KOPT-K1 (cell line): Measurements from ENCODE around the gene PI4KA.
"Not testable (repeated sequence)": the region's sequence is repeated elsewhere in the genome, so short reads cannot be mapped to it uniquely, and the experiment has no call there.

Experiments used
- H3K27ac ChIP-seq: fragments of 200-600 bp; sonication (generic); 2 replicates; pipeline ENCODE4 v1.5.1; 2016; ENCODE audit warnings: antibody characterized with exemption, mild to moderate bottlenecking, low read depth, low read length; ENCODE audit not compliant: poor library complexity, severe bottlenecking
- H3K36me3 ChIP-seq: fragments of 200-600 bp; sonication (generic); 2 replicates; pipeline ENCODE4 v1.5.1; 2017; ENCODE audit warnings: antibody characterized with exemption, mild to moderate bottlenecking, low read length, moderate library complexity; ENCODE audit not compliant: insufficient read depth
- H3K9me3 ChIP-seq: fragments of 200-600 bp; sonication (generic); 2 replicates; pipeline ENCODE4 v1.5.1; 2017; ENCODE audit warnings: antibody characterized with exemption, low read length, mild to moderate bottlenecking; ENCODE audit not compliant: insufficient read depth, poor library complexity, severe bottlenecking

The PI4KA gene

GRCh38 chr22:20774882-20775281 is 83.7 kb downstream of the PI4KA start:
- Histone ChIP-seq H3K36me3 (peaks cover 50% of the 10 kb centered on the region), H3K27ac (no peak overlapping the region), H3K9me3 (no peaks in the 10 kb centered on the region)

- Histone ChIP-seq H3K9me3 (no peaks in the 10 kb centered on the region), H3K36me3 (peaks cover 47% of the 10 kb centered on the region), H3K27ac (no peak within 1 kb of the TSS)
These were observed 84.8 kb downstream of the PI4KA start, which contains the start of gene SERPIND1 for GRCh38 chr22:20773793-20774212. Gene SERPIND1 (plus strand): TSS chr22:20774113. CDS start chr22:20779313, 5,200 bp downstream.

- H3K36me3 ChIP-seq: peaks cover 37% of the 10 kb centered on the region
These were observed 86.5 kb downstream of the PI4KA start for GRCh38 chr22:20771918-20772625.

DNA sequence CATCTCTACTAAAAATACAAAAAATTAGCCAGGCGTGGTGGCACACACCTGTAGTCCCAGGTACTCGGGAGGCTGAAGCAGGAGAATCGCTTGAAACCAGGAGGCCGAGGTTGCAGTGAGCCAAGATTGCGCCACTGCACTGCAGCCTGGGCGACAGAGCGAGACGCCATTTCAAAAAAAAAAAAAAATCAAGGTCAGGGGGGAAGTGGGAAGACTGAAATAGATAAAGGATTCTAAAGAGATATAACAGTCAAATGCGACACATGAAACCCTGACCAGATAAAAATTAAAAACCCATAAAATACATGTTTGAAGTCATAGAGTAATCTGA is 89.2 kb downstream of the PI4KA start:
- H3K27ac ChIP-seq, H3K9me3 ChIP-seq: not testable (repeated sequence)
- peaks cover 37% of the 10 kb centered on the region for H3K36me3 ChIP-seq

More at GRCh38 chr22:20771918-20772625, 86.5 kb downstream of the PI4KA start:
- Histone ChIP-seq H3K9me3 (no peaks in the 10 kb centered on the region), H3K27ac (no peak overlapping the region)

DNA sequence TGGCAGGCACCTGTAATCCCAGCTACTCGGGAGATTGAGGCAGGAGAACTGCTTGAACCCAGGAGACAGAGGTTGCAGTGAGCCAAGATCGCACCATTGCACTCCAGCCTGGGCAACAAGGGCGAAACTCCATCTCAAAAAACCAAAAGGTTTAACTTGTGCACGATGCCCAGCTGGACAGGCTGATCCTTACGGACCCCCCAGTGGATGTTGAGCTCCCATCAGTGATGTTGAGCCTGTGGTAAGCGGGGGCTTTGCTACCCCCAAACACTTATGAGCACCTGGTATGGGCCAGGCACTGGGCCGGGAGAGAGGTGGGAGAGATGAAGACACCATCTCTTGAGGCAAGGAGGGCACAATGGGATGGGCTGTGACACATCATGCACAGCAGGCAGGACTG is 92.1 kb downstream of the PI4KA start:
- H3K27ac ChIP-seq: no peak overlapping the region
- peaks cover 58% of the 10 kb centered on the region for H3K36me3 ChIP-seq
- H3K9me3 ChIP-seq: no peaks in the 10 kb centered on the region

DNA sequence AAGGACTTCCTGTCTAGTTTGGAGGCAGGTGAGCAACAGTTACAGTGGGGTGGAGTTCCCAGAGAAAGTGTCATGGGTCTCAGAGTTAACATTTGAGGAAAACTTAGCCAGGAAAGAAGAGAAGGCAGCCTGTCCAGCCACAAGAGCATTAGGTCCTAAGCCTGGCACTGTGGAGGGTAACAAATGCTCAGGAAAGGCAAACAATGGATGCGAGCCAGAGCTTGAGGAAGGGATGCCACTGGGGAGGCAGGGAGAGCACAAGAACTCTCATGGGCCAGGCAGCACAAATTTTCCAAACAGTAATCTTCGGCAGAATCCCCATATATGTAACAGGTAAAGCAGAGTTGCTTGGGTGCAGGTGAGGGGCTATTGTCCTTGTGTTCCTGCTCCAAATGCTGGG is 92.7 kb downstream of the PI4KA start:
- Histone ChIP-seq H3K9me3 (no peaks in the 10 kb centered on the region), H3K27ac (no peak overlapping the region), H3K36me3 (peaks cover 64% of the 10 kb centered on the region)

- no peaks in the 10 kb centered on the region for H3K9me3 ChIP-seq
- peaks cover 73% of the 10 kb centered on the region for H3K36me3 ChIP-seq
- H3K27ac ChIP-seq: no peak overlapping the region
These were observed 93.9 kb downstream of the PI4KA start for GRCh38 chr22:20764729-20765128.

DNA sequence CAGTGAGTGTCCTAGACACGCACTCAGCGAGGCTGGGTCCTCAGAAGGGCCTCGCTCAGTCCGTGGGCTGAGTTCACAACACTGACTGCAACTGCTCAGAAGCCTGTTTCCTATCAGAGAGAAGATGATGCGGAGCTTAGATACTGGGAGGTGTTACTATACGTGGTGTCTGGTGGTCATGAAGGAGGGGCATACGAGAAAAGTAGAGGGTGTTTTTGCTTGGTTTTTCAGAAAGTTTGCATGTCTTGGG is 94.2 kb downstream of the PI4KA start:
- H3K36me3 ChIP-seq: peaks cover 72% of the 10 kb centered on the region

DNA sequence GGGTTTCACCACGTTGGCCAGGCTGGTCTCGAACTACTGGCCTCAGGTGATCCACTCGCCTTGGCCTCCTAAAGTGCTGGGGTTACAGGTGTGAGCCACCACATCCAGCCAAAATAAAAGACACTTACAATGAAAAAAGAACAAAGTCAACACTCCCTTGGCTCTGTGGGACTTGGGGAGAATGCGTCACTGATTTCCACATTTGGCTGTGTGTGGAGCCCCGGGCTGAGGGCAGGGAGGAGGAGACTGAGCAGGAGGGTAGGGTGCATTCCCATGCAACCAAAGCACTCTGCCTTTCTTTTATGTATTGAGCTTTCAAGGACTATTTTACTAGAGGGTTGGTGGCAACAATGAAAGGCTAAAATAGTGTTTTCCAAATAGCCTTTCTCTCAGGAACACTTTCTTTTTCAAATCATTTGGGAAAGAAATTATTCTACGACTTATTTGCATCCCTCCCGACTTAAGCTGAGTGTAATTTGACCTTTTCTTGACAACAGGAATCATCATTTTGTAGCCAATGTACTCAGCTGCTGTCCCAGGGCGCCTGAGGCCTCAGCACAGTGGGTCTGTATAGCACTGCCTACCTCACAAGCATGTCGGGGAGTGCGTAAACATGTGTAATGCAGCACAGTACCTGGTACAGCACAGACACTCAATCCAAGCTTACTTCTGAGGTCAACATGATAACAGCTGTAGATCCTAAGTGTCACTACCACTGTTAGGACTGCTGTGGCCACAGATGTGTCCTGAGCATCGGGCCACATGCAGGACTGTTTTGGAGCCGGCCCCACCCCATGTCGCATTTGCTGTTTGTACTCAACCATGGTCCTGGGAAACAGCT is 94.8 kb downstream of the PI4KA start:
- Histone ChIP-seq H3K27ac (no peak overlapping the region), H3K36me3 (peaks cover 70% of the 10 kb centered on the region), H3K9me3 (no peaks in the 10 kb centered on the region)

More for the DNA sequence above, 94.2 kb downstream of the PI4KA start:
- no peaks in the 10 kb centered on the region for H3K9me3 ChIP-seq
- no peak overlapping the region for H3K27ac ChIP-seq

- peaks cover 79% of the 10 kb centered on the region for H3K36me3 ChIP-seq
These were observed 96.3 kb downstream of the PI4KA start for GRCh38 chr22:20762233-20762796.

GRCh38 chr22:20761536-20761935 is 97.1 kb downstream of the PI4KA start:
- Histone ChIP-seq H3K36me3 (peaks cover 87% of the 10 kb centered on the region), H3K27ac (no peak overlapping the region), H3K9me3 (no peaks in the 10 kb centered on the region)

More at GRCh38 chr22:20762233-20762796, 96.3 kb downstream of the PI4KA start:
- Histone ChIP-seq H3K27ac (no peak overlapping the region), H3K9me3 (no peaks in the 10 kb centered on the region)

GRCh38 chr22:20760084-20760483 is 98.5 kb downstream of the PI4KA start:
- H3K9me3 ChIP-seq: no peaks in the 10 kb centered on the region
- no peak overlapping the region for H3K27ac ChIP-seq
- peaks cover 86% of the 10 kb centered on the region for H3K36me3 ChIP-seq

DNA sequence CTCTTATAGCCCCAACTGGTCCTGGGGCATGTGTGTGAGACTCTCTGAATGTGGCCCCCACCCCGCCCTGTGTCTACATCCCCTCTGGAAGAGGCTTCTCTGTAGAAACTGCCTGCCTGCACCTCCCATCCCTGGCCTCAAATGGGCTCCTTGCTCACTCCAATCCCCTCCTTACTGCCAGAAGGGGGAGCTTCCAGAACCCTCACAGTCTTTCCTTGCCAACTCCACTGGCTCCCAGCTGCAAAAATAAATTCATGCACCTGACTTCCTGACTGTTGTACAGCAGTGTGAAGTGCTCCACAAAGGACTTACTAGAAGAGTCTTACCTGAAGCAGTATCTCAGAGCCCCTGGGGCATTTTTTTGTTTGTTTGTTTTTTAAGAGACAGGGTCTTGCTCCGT is 99.9 kb downstream of the PI4KA start:
- H3K9me3 ChIP-seq: no peaks in the 10 kb centered on the region
- no peak overlapping the region for H3K27ac ChIP-seq
- peaks cover 80% of the 10 kb centered on the region for H3K36me3 ChIP-seq

DNA sequence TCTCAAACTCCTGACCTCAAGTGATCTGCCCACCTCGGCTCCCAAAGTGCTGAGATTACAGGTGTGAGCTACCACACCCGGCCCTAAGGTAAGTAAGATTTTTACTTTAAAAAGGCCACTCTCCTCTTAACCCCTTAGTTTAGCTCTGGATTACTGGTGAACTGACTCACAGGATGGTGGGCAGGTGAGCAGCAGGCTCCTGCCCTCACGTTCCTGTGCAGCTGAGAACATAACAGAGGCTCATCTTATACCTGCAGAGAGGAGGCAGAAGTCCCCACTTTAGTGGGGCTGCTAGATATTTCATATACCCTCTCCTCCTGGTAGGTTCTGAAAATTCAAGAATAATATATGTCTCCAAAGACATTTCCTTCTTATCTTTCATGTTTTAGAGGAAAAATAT is 101.8 kb downstream of the PI4KA start:
- Histone ChIP-seq H3K9me3 (no peaks in the 10 kb centered on the region), H3K36me3 (peaks cover 76% of the 10 kb centered on the region), H3K27ac (no peak overlapping the region)

GRCh38 chr22:20752873-20753272 is 105.7 kb downstream of the PI4KA start:
- Histone ChIP-seq H3K9me3 (no peaks in the 10 kb centered on the region), H3K36me3 (peaks cover 83% of the 10 kb centered on the region), H3K27ac (no peak overlapping the region)
